SK-N-SH (cell line): ENCODE results near the gene PNKD.

Source experiments
- CHD2 ChIP-seq: fragments of 150-350 bp; IDR thresholded peaks from 2 replicates; pipeline ENCODE4 v1.6.1; 2018; ENCODE audit warnings: low read length; ENCODE audit not compliant: partially characterized antibody
- ELF1 ChIP-seq: IDR thresholded peaks from 2 replicates; pipeline ENCODE4 v1.4.0; 2012
- EZH2phosphoT487 ChIP-seq: fragments of 200-600 bp; sonication (generic); IDR thresholded peaks from 2 replicates; pipeline ENCODE4 v1.6.1; 2017; ENCODE audit warnings: low read depth, mixed run types, mild to moderate bottlenecking, antibody characterized with exemption, moderate library complexity, borderline replicate concordance
- GABPA ChIP-seq: IDR thresholded peaks from 2 replicates; pipeline ENCODE4 v1.4.0; 2012; ENCODE audit warnings: low read depth, mild to moderate bottlenecking
- NFIC ChIP-seq: IDR thresholded peaks from 2 replicates; pipeline ENCODE4 v1.4.0; 2012; ENCODE audit warnings: borderline replicate concordance
- POLR2AphosphoS5 ChIP-seq: IDR thresholded peaks from 2 replicates; pipeline ENCODE4 v1.6.1; 2012; ENCODE audit warnings: low read depth, low read length
- RAD21 ChIP-seq: IDR thresholded peaks from 2 replicates; pipeline ENCODE4 v1.6.1; 2012; ENCODE audit warnings: mild to moderate bottlenecking, low read length
- REST ChIP-seq: IDR thresholded peaks from 2 replicates; pipeline ENCODE4 v1.6.1; 2012; ENCODE audit warnings: mild to moderate bottlenecking, low read depth, low read length, moderate library complexity
- RFX5 ChIP-seq: IDR thresholded peaks from 2 replicates; pipeline ENCODE4 v1.6.1; 2012; ENCODE audit warnings: mild to moderate bottlenecking, improper control_type of control experiment, low read length
- SMC3 ChIP-seq: IDR thresholded peaks from 2 replicates; pipeline ENCODE4 v1.6.1; 2012; ENCODE audit warnings: low read depth, low read length, improper control_type of control experiment
- TAF1 ChIP-seq: IDR thresholded peaks from 2 replicates; pipeline ENCODE4 v1.6.1; 2012; ENCODE audit warnings: low read depth, mild to moderate bottlenecking, low read length, moderate library complexity, borderline replicate concordance
- USF1 ChIP-seq: IDR thresholded peaks from 2 replicates; pipeline ENCODE4 v1.4.0; 2012; ENCODE audit warnings: low read depth, borderline replicate concordance
- YY1 ChIP-seq: IDR thresholded peaks from 2 replicates; pipeline ENCODE4 v1.4.0; 2012; ENCODE audit warnings: low read depth, mild to moderate bottlenecking
- TF ChIP-seq, protein P1 (sequence below): fragments of 200-600 bp; sonication (generic); IDR thresholded peaks from 2 replicates; pipeline ENCODE4 v1.6.1; 2017; ENCODE audit warnings: antibody characterized with exemption, mild to moderate bottlenecking, moderate library complexity

DNA sequence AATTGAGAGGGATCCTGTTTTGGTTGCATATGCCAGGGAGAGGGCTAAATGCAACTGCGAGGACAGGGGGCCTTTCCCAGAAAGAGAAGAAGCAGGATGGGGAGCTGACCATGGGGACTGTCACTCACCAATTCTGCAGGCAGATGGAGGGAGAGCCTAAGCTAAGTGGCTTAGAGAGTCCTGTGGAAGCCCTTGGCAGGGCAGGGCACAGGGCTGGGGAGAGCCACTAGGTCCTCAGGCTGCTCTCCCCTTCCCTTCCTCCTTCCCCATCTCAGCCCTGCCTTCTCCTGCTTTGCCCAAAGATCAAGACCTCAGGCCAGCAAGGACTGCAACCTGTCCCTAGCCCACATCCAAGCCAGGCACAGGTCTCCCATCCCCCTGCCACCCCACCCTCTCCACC, 62.0 kb downstream of the PNKD start:
- no peak for TF ChIP-seq RFX5
- TF ChIP-seq SMC3 = no peak
- TF ChIP-seq, protein P1, sequence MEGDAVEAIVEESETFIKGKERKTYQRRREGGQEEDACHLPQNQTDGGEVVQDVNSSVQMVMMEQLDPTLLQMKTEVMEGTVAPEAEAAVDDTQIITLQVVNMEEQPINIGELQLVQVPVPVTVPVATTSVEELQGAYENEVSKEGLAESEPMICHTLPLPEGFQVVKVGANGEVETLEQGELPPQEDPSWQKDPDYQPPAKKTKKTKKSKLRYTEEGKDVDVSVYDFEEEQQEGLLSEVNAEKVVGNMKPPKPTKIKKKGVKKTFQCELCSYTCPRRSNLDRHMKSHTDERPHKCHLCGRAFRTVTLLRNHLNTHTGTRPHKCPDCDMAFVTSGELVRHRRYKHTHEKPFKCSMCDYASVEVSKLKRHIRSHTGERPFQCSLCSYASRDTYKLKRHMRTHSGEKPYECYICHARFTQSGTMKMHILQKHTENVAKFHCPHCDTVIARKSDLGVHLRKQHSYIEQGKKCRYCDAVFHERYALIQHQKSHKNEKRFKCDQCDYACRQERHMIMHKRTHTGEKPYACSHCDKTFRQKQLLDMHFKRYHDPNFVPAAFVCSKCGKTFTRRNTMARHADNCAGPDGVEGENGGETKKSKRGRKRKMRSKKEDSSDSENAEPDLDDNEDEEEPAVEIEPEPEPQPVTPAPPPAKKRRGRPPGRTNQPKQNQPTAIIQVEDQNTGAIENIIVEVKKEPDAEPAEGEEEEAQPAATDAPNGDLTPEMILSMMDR = no peak
- TF ChIP-seq TAF1 = no peak
- TF ChIP-seq YY1 = no peak
- TF ChIP-seq POLR2AphosphoS5 = no peak
- TF ChIP-seq CHD2 = no peak
- no peak for TF ChIP-seq ELF1
- no peak for TF ChIP-seq REST
- TF ChIP-seq RAD21 = no peak
- TF ChIP-seq NFIC = no peak
- no peak for TF ChIP-seq EZH2phosphoT487
- TF ChIP-seq USF1 = no peak
- no peak for TF ChIP-seq GABPA
